Chondrocyte (in vitro differentiated cells): ENCODE data around the gene GRAMD2B. TPM values are rescaled to one million over a fixed set of nuclear protein-coding genes. Genes with fewer than 3 reads are reported as not detected.

Source experiments
- DNase-seq: peaks from one replicate; pipeline ENCODE4 v3.0.0; 2021; ENCODE audit warnings: mixed read lengths, low spot score
- H3K27ac Mint-ChIP-seq: one replicate; pipeline ENCODE4 v1.8.0; 2021; ENCODE audit warnings: mild to moderate bottlenecking, moderate library complexity, mixed read lengths; ENCODE audit not compliant: unreplicated experiment
- H3K27me3 Mint-ChIP-seq: 2 replicates; pipeline ENCODE4 v1.8.0; 2021; ENCODE audit warnings: low read depth, mixed read lengths
- H3K36me3 Mint-ChIP-seq: 2 replicates; pipeline ENCODE4 v1.8.0; 2021; ENCODE audit warnings: low read depth, mixed read lengths
- H3K4me1 Mint-ChIP-seq: 2 replicates; pipeline ENCODE4 v1.8.0; 2021; ENCODE audit warnings: low read depth, mild to moderate bottlenecking, mixed read lengths
- H3K4me3 Mint-ChIP-seq: one replicate; pipeline ENCODE4 v1.8.0; 2021; ENCODE audit warnings: mild to moderate bottlenecking, moderate library complexity, mixed read lengths; ENCODE audit not compliant: unreplicated experiment
- H3K9me3 Mint-ChIP-seq: 2 replicates; pipeline ENCODE4 v1.8.0; 2021; ENCODE audit warnings: low read depth, mixed read lengths
- total RNA-seq: library from RNA; stranded (reverse); gene quantifications from 3 replicates; pipeline ENCODE4 v1.2.1, GENCODE V29; 2021
- TF ChIP-seq, protein P1 (sequence below): fragments of 200-600 bp; sonication (generic); IDR thresholded peaks from 2 replicates; pipeline ENCODE4 v1.5.0; 2021; ENCODE audit warnings: antibody characterized with exemption, mild to moderate bottlenecking, moderate library complexity

The GRAMD2B gene
- total RNA-seq, 1 donor from 2014 or later, result 72.4 TPM

DNA sequence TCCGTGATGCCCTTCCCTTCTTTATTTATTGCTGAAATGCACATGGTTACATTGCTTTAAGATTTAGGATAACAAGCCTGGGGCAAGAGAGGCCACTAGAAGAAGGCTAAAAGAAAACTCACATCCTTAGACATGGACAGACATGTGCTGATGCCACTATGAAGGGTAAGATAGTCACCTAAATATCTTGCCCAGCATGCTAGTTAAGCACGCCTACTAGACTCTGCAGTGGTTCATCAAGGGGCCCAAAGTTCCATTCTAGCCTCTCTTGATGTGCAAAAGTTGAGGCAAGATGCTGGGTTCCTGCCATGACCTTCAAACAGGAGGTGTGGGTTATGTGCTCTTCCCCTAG lies 49.3 kb downstream of the GRAMD2B start:
- H3K27ac Mint-ChIP-seq, result peak overlapping the region; percentile 67
- H3K4me1 Mint-ChIP-seq, result peaks cover 58% of the 10 kb centered on the region

DNA sequence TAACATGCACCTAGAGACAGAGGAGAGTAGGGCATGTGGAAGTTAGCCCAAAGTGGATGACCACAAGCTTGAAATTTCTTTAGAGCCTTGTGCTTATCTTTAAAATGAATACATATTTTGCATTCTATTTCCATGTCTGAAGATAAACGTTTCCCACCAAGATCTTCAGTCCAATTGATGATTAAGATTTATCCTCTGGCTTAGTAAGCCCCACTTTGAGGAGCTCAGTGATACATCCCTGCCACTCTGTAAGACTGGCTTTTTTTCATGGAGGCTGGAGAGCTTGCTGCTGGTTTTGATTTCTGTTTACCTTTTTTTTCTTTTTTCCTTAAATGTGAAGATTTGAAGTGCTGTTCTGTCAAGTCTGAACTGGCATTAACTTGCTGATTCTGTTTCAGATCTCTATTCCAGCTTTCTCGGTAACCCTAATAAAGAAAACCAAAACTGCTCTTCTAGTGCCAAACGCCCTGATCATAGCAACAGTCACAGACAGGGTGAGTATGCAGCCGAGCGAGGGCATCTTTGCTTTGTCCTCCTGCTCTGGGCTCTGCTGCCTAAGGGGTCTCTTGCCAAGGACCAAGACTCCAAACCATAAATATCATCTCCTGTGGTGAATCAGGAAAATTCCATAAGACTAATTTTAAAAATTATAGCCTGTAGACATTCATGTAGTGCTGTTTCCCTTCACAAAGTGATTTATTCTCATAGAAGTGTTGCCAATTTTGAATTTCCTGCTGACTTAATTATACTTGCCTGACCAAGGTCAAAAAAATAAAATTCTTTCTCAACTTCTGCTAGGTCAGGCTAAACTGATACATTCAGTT lies 54.3 kb downstream of the GRAMD2B start:
- H3K27ac Mint-ChIP-seq, result peak overlapping the region; percentile 27
- no peak for DNase-seq

More for the DNA sequence above, 49.3 kb downstream of the GRAMD2B start:
- H3K9me3 Mint-ChIP-seq, result no peaks in the 10 kb centered on the region
- peaks cover 16% of the 10 kb centered on the region for H3K36me3 Mint-ChIP-seq
- no peaks in the 10 kb centered on the region for H3K27me3 Mint-ChIP-seq
- TF ChIP-seq, protein P1, sequence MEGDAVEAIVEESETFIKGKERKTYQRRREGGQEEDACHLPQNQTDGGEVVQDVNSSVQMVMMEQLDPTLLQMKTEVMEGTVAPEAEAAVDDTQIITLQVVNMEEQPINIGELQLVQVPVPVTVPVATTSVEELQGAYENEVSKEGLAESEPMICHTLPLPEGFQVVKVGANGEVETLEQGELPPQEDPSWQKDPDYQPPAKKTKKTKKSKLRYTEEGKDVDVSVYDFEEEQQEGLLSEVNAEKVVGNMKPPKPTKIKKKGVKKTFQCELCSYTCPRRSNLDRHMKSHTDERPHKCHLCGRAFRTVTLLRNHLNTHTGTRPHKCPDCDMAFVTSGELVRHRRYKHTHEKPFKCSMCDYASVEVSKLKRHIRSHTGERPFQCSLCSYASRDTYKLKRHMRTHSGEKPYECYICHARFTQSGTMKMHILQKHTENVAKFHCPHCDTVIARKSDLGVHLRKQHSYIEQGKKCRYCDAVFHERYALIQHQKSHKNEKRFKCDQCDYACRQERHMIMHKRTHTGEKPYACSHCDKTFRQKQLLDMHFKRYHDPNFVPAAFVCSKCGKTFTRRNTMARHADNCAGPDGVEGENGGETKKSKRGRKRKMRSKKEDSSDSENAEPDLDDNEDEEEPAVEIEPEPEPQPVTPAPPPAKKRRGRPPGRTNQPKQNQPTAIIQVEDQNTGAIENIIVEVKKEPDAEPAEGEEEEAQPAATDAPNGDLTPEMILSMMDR, result no peak
- no peak for DNase-seq
- H3K4me3 Mint-ChIP-seq, result no peak overlapping the region

DNA sequence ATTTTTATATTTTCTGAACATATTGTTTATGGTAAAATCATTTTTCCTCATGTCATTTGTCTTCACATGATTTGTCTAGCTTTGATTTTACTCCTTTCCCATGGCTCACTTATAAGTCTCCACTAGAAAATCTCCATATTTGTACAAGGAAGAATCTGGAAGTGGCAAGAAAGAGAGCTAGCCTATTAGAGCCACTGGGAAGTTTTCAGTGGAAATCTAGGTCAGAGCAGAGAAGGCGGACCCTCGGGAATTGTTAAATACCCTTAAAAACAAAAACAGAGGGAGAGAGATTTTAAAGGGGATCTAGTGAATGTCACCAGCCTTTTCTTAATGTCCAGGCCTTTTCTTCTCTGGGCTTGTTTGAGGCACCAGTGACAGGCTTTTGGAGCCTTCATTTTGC lies 56.6 kb downstream of the GRAMD2B start:
- TF ChIP-seq, protein P1, result no peak
- H3K27ac Mint-ChIP-seq, result peak overlapping the region; percentile 66

More for the DNA sequence above, 54.3 kb downstream of the GRAMD2B start:
- Mint-ChIP-seq H3K36me3 (peaks cover 38% of the 10 kb centered on the region), H3K9me3 (no peaks in the 10 kb centered on the region), H3K27me3 (no peaks in the 10 kb centered on the region), H3K4me3 (no peak overlapping the region), H3K4me1 (peaks cover 39% of the 10 kb centered on the region)
- TF ChIP-seq, protein P1, result no peak

DNA sequence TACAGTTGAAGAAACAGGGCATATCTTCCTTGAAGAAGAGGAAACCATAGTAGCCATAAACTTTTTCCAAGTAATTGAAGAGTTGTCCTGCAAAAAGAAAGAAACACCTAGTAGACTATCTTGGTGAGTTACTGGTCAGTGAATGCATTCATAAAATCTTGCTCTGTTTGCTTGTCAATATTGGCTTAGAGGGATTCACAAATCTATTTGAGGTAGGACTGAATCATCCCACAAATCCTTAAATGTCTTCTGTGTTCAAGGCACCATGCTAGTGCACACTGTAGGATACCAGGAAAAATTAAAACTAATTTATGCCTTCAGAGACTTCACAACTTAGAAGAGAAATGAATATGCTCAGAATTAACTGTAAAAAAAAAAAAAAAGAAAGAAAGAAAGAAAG lies 57.6 kb downstream of the GRAMD2B start:
- Mint-ChIP-seq H3K36me3 (peaks cover 52% of the 10 kb centered on the region), H3K4me3 (no peak overlapping the region), H3K27ac (peak overlapping the region; percentile 86), H3K27me3 (no peaks in the 10 kb centered on the region), H3K4me1 (peaks cover 40% of the 10 kb centered on the region), H3K9me3 (no peaks in the 10 kb centered on the region)
- TF ChIP-seq, protein P1, result no peak
- DNase-seq, result no peak

More for the DNA sequence above, 56.6 kb downstream of the GRAMD2B start:
- H3K36me3 Mint-ChIP-seq, result peaks cover 50% of the 10 kb centered on the region
- H3K27me3 Mint-ChIP-seq, result no peaks in the 10 kb centered on the region
- H3K9me3 Mint-ChIP-seq, result no peaks in the 10 kb centered on the region
- peaks cover 43% of the 10 kb centered on the region for H3K4me1 Mint-ChIP-seq
- no peak for DNase-seq
- no peak overlapping the region for H3K4me3 Mint-ChIP-seq

DNA sequence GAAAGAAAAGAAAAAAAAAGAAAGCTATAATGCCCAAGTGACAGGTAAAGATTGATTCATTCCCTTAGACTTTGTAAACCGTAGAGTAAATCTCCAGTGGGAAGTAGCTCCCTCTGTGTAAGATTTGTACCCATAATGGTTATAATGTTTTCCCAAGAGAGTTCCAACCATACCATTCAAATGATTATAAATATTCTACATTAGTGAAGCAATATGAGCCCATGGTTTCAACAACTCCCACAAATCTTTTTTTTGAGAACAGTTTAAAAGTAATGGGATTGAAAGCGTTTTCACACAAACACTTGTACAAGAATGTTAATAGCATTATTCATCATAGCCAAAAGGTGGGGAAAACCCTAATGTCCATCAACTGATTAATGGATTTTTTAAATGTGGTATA lies 58.0 kb downstream of the GRAMD2B start:
- peaks cover 40% of the 10 kb centered on the region for H3K4me1 Mint-ChIP-seq
- H3K27me3 Mint-ChIP-seq, result no peaks in the 10 kb centered on the region
- no peak overlapping the region for H3K4me3 Mint-ChIP-seq
- peaks cover 56% of the 10 kb centered on the region for H3K36me3 Mint-ChIP-seq
- peak overlapping the region; percentile 86 for H3K27ac Mint-ChIP-seq
- no peak for DNase-seq
- no peaks in the 10 kb centered on the region for H3K9me3 Mint-ChIP-seq
- TF ChIP-seq, protein P1, result no peak
